ENCODE measurements around the gene KDM8.

DNA sequence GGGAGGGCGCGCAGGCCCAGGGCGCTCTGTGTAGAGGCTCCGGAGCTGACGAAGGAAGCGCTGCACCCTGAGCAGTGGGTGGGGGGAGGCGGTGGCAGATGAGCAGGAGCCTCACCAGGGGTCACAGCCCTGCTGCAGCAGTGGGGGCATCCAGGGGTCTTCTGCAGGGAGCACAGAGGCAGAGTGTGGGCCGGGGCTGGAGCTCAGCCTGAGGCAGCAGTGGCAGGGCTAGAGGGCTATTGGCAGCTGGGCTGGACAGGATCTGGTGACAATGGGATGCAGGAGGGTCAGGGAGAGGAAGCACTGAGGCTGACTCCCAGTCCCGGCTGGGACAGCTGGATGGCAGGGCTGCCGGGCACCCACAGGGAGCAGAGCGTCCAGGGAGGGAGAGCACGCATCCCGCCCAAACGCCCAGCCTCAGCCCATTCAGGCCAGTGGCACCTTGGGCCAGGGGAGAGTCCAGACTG is 21.0 kb downstream of the KDM8 start:
- TF ChIP-seq, protein P1, sequence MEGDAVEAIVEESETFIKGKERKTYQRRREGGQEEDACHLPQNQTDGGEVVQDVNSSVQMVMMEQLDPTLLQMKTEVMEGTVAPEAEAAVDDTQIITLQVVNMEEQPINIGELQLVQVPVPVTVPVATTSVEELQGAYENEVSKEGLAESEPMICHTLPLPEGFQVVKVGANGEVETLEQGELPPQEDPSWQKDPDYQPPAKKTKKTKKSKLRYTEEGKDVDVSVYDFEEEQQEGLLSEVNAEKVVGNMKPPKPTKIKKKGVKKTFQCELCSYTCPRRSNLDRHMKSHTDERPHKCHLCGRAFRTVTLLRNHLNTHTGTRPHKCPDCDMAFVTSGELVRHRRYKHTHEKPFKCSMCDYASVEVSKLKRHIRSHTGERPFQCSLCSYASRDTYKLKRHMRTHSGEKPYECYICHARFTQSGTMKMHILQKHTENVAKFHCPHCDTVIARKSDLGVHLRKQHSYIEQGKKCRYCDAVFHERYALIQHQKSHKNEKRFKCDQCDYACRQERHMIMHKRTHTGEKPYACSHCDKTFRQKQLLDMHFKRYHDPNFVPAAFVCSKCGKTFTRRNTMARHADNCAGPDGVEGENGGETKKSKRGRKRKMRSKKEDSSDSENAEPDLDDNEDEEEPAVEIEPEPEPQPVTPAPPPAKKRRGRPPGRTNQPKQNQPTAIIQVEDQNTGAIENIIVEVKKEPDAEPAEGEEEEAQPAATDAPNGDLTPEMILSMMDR (IDR thresholded peaks at IDR 0.05; ENCODE audit: insufficient read depth, low read length, poor library complexity, severe bottlenecking), result no peak
- TF ChIP-seq EZH2phosphoT487 (conservative IDR thresholded peaks at IDR 0.05; ENCODE audit: low read length), result no peak
